ENCODE measurements around the gene STK33.

STK33 gene

GRCh38 chr11:8581300-8581699 lies 12.7 kb downstream of the STK33 start:
- H3K4me1 ChIP-seq (ENCODE audit: control insufficient read depth, insufficient read depth, low read length), result no peaks in the 10 kb centered on the region
- H3K27me3 ChIP-seq (ENCODE audit: control insufficient read depth, insufficient read depth, low read length), result no peaks in the 10 kb centered on the region
- H3K4me3 ChIP-seq (ENCODE audit: low read depth, low read length), result no peak overlapping the region
- H3K9me3 ChIP-seq (ENCODE audit: control insufficient read depth, insufficient read depth, low read length), result peaks cover 4% of the 10 kb centered on the region; the same call in 1 of the 2 replicates
- H3K9ac ChIP-seq (ENCODE audit: low read depth, low read length), result no peak overlapping the region
- no peak overlapping the region for H3K27ac ChIP-seq (ENCODE audit: low read depth, low read length)
- no peaks in the 10 kb centered on the region for H3K36me3 ChIP-seq (ENCODE audit: control insufficient read depth, insufficient read depth, low read length)

- Histone ChIP-seq H3K4me1 (ENCODE audit: control insufficient read depth, insufficient read depth, low read length) (no peaks in the 10 kb centered on the region), H3K9me3 (ENCODE audit: control insufficient read depth, insufficient read depth, low read length) (peaks cover 4% of the 10 kb centered on the region; the same call in 1 of the 2 replicates), H3K9ac (ENCODE audit: low read depth, low read length) (no peak overlapping the region), H3K36me3 (ENCODE audit: control insufficient read depth, insufficient read depth, low read length) (no peaks in the 10 kb centered on the region), H3K27me3 (ENCODE audit: control insufficient read depth, insufficient read depth, low read length) (no peaks in the 10 kb centered on the region), H3K27ac (ENCODE audit: low read depth, low read length) (no peak overlapping the region), H3K4me3 (ENCODE audit: low read depth, low read length) (no peak overlapping the region)
Observed at GRCh38 chr11:8577791-8578581, 16.0 kb downstream of the STK33 start.

GRCh38 chr11:8574798-8575197 lies 19.2 kb downstream of the STK33 start:
- no peak overlapping the region for H3K9ac ChIP-seq (ENCODE audit: low read depth, low read length)
- no peaks in the 10 kb centered on the region for H3K36me3 ChIP-seq (ENCODE audit: control insufficient read depth, insufficient read depth, low read length)
- H3K9me3 ChIP-seq (ENCODE audit: control insufficient read depth, insufficient read depth, low read length), result peaks cover 4% of the 10 kb centered on the region; the same call in 1 of the 2 replicates
- no peaks in the 10 kb centered on the region for H3K27me3 ChIP-seq (ENCODE audit: control insufficient read depth, insufficient read depth, low read length)
- no peaks in the 10 kb centered on the region for H3K4me1 ChIP-seq (ENCODE audit: control insufficient read depth, insufficient read depth, low read length)
- no peak overlapping the region for H3K27ac ChIP-seq (ENCODE audit: low read depth, low read length)
- no peak overlapping the region for H3K4me3 ChIP-seq (ENCODE audit: low read depth, low read length)

GRCh38 chr11:8573777-8574176 lies 20.3 kb downstream of the STK33 start:
- Histone ChIP-seq H3K27me3 (ENCODE audit: control insufficient read depth, insufficient read depth, low read length) (no peaks in the 10 kb centered on the region), H3K36me3 (ENCODE audit: control insufficient read depth, insufficient read depth, low read length) (no peaks in the 10 kb centered on the region), H3K4me3 (ENCODE audit: low read depth, low read length) (no peak overlapping the region), H3K9ac (ENCODE audit: low read depth, low read length) (no peak overlapping the region), H3K27ac (ENCODE audit: low read depth, low read length) (no peak overlapping the region), H3K9me3 (ENCODE audit: control insufficient read depth, insufficient read depth, low read length) (peaks cover 4% of the 10 kb centered on the region; the same call in 1 of the 2 replicates), H3K4me1 (ENCODE audit: control insufficient read depth, insufficient read depth, low read length) (no peaks in the 10 kb centered on the region)

- no peaks in the 10 kb centered on the region for H3K9me3 ChIP-seq (ENCODE audit: control insufficient read depth, insufficient read depth, low read length)
- H3K36me3 ChIP-seq (ENCODE audit: control insufficient read depth, insufficient read depth, low read length), result no peaks in the 10 kb centered on the region
- no peaks in the 10 kb centered on the region for H3K27me3 ChIP-seq (ENCODE audit: control insufficient read depth, insufficient read depth, low read length)
- H3K4me3 ChIP-seq (ENCODE audit: low read depth, low read length), result no peak overlapping the region
- H3K9ac ChIP-seq (ENCODE audit: low read depth, low read length), result no peak overlapping the region
- H3K4me1 ChIP-seq (ENCODE audit: control insufficient read depth, insufficient read depth, low read length), result no peaks in the 10 kb centered on the region
- no peak overlapping the region for H3K27ac ChIP-seq (ENCODE audit: low read depth, low read length)
Observed at GRCh38 chr11:8567602-8568198, 26.3 kb downstream of the STK33 start.

GRCh38 chr11:8566613-8567210 lies 27.3 kb downstream of the STK33 start:
- Histone ChIP-seq H3K27ac (ENCODE audit: low read depth, low read length) (no peak overlapping the region), H3K27me3 (ENCODE audit: control insufficient read depth, insufficient read depth, low read length) (no peaks in the 10 kb centered on the region), H3K4me3 (ENCODE audit: low read depth, low read length) (no peak overlapping the region)

GRCh38 chr11:8564526-8564925 lies 29.5 kb downstream of the STK33 start:
- Histone ChIP-seq H3K27me3 (ENCODE audit: control insufficient read depth, insufficient read depth, low read length) (no peaks in the 10 kb centered on the region), H3K27ac (ENCODE audit: low read depth, low read length) (no peak overlapping the region), H3K4me1 (ENCODE audit: control insufficient read depth, insufficient read depth, low read length) (no peaks in the 10 kb centered on the region), H3K4me3 (ENCODE audit: low read depth, low read length) (no peak overlapping the region), H3K36me3 (ENCODE audit: control insufficient read depth, insufficient read depth, low read length) (no peaks in the 10 kb centered on the region), H3K9me3 (ENCODE audit: control insufficient read depth, insufficient read depth, low read length) (no peaks in the 10 kb centered on the region; the same call in 1 of the 2 replicates), H3K9ac (ENCODE audit: low read depth, low read length) (no peak overlapping the region)

More at GRCh38 chr11:8566613-8567210, 27.3 kb downstream of the STK33 start:
- no peaks in the 10 kb centered on the region for H3K36me3 ChIP-seq (ENCODE audit: control insufficient read depth, insufficient read depth, low read length)
- no peak overlapping the region for H3K9ac ChIP-seq (ENCODE audit: low read depth, low read length)
- H3K9me3 ChIP-seq (ENCODE audit: control insufficient read depth, insufficient read depth, low read length), result no peaks in the 10 kb centered on the region
- H3K4me1 ChIP-seq (ENCODE audit: control insufficient read depth, insufficient read depth, low read length), result no peaks in the 10 kb centered on the region

- no peak overlapping the region for H3K27ac ChIP-seq (ENCODE audit: low read depth, low read length)
- no peak overlapping the region for H3K9ac ChIP-seq (ENCODE audit: low read depth, low read length)
- no peaks in the 10 kb centered on the region; the same call in 1 of the 2 replicates for H3K9me3 ChIP-seq (ENCODE audit: control insufficient read depth, insufficient read depth, low read length)
- H3K4me3 ChIP-seq (ENCODE audit: low read depth, low read length), result no peak overlapping the region
- H3K36me3 ChIP-seq (ENCODE audit: control insufficient read depth, insufficient read depth, low read length), result no peaks in the 10 kb centered on the region
- H3K4me1 ChIP-seq (ENCODE audit: control insufficient read depth, insufficient read depth, low read length), result no peaks in the 10 kb centered on the region
- no peaks in the 10 kb centered on the region for H3K27me3 ChIP-seq (ENCODE audit: control insufficient read depth, insufficient read depth, low read length)
Observed at GRCh38 chr11:8561461-8561860, 32.6 kb downstream of the STK33 start.

GRCh38 chr11:8558436-8558835 lies 35.6 kb downstream of the STK33 start:
- Histone ChIP-seq H3K9ac (ENCODE audit: low read depth, low read length) (no peak overlapping the region), H3K27ac (ENCODE audit: low read depth, low read length) (no peak overlapping the region), H3K27me3 (ENCODE audit: control insufficient read depth, insufficient read depth, low read length) (no peaks in the 10 kb centered on the region), H3K9me3 (ENCODE audit: control insufficient read depth, insufficient read depth, low read length) (no peaks in the 10 kb centered on the region; the same call in 1 of the 2 replicates), H3K4me1 (ENCODE audit: control insufficient read depth, insufficient read depth, low read length) (no peaks in the 10 kb centered on the region), H3K4me3 (ENCODE audit: low read depth, low read length) (no peak overlapping the region), H3K36me3 (ENCODE audit: control insufficient read depth, insufficient read depth, low read length) (no peaks in the 10 kb centered on the region)

- no peak overlapping the region for H3K27ac ChIP-seq (ENCODE audit: low read depth, low read length)
- no peak overlapping the region for H3K9ac ChIP-seq (ENCODE audit: low read depth, low read length)
- H3K9me3 ChIP-seq (ENCODE audit: control insufficient read depth, insufficient read depth, low read length), result no peaks in the 10 kb centered on the region
- H3K4me1 ChIP-seq (ENCODE audit: control insufficient read depth, insufficient read depth, low read length), result no peaks in the 10 kb centered on the region
- no peak overlapping the region for H3K4me3 ChIP-seq (ENCODE audit: low read depth, low read length)
- H3K36me3 ChIP-seq (ENCODE audit: control insufficient read depth, insufficient read depth, low read length), result no peaks in the 10 kb centered on the region
- H3K27me3 ChIP-seq (ENCODE audit: control insufficient read depth, insufficient read depth, low read length), result no peaks in the 10 kb centered on the region
Observed at GRCh38 chr11:8545698-8546366, 48.2 kb downstream of the STK33 start.

All from HUES48 (cell line).